Effector memory CD4-positive, alpha-beta T cell (primary cell): ENCODE measurements around the gene LAMA3.

Experiments
- DNase-seq, 3 donors: peaks; one replicate each; pipeline ENCODE4 v3.0.0-alpha.2; 2020
- H3K27ac ChIP-seq: 2 replicates; pipeline ENCODE4 v1.7.0; 2013; ENCODE audit warnings: mild to moderate bottlenecking, low read length, moderate library complexity; ENCODE audit not compliant: insufficient read depth, poor library complexity, severe bottlenecking
- H3K27me3 ChIP-seq: replicated peaks from 2 replicates; pipeline ENCODE4 v1.7.0; 2013; ENCODE audit warnings: mild to moderate bottlenecking, low read length; ENCODE audit not compliant: insufficient read depth, control insufficient read depth, poor library complexity, severe bottlenecking
- H3K36me3 ChIP-seq: 2 replicates; pipeline ENCODE4 v1.7.0; 2013; ENCODE audit warnings: mild to moderate bottlenecking, low read length, moderate library complexity; ENCODE audit not compliant: control insufficient read depth, insufficient read depth
- H3K4me1 ChIP-seq: 2 replicates; pipeline ENCODE4 v1.7.0; 2013; ENCODE audit warnings: low read length, mild to moderate bottlenecking; ENCODE audit not compliant: control insufficient read depth, insufficient read depth, poor library complexity, severe bottlenecking
- H3K4me3 ChIP-seq: 2 replicates; pipeline ENCODE4 v1.7.0; 2013; ENCODE audit warnings: low read length, low read depth, mild to moderate bottlenecking; ENCODE audit not compliant: insufficient read depth, poor library complexity, severe bottlenecking
- H3K9me3 ChIP-seq: 2 replicates; pipeline ENCODE4 v1.7.0; 2013; ENCODE audit warnings: mild to moderate bottlenecking, low read length, moderate library complexity; ENCODE audit not compliant: control insufficient read depth

LAMA3 gene

DNA sequence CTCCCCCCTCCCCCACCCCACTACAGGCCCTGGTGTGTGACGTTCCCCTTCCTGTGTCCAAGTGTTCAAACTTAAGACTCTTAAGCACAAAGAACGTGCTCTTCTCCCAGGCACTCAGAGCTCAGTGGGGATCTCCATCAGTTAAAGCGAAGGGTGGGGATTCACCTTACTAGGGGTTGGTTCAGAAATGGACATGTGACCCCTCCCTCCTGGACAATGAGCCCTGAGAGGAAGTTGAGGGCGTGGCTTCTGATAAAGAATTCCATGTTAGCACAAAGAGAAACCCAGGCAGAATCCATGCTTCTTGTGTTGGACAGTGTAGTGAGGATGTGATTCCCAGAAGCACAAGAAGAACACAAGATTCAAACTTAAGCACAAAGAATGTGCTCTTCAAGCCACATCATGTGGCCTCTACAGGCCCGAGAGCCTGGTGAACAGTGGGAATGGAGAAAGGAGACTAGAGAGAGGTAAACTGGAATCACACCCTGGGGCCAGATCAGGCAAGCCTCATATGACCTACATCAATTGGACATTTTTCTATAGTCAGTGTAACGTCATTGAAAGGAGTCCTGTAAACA is 247.2 kb downstream of the LAMA3 start:
- H3K36me3 ChIP-seq: no peaks in the 10 kb centered on the region
- H3K27me3 ChIP-seq: no peaks in the 10 kb centered on the region
- H3K27ac ChIP-seq: no peak overlapping the region
- no peak overlapping the region for H3K4me3 ChIP-seq
- no peak for DNase-seq
- peaks cover 25% of the 10 kb centered on the region for H3K4me1 ChIP-seq
- no peaks in the 10 kb centered on the region for H3K9me3 ChIP-seq

DNA sequence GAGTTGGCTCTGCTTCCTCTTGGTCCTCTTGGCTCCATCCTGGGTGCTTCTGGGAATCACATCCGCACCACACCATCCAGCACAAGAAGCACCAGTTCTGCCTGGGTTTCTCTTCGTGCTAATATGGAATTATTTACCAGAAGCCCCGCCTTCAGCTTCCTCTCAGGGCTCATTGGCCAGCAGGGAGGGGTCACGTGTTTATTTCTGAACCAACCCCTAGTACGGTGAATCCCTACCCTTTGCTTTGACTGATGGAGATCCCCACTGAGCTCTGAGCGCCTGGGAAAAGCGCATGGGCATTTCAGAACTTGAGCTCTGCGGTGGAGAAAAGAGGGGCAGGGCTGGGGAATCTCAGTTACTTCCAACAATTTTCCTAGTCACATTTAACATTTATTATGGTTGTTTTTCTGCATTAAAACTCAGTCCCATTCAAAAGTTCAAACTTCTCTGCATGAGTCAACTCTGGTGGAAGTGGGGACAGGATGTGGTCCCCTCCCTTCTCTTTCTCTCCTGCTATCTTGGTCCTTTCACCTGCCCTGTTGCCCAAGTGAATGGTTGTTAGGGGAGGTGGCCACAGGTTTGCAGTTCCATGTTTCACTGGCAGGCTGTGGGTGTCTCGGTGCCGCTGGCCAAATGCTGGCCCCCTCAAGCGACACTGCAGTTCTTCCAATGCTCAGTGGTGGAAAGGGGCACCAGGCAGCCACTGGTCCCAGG is 248.9 kb downstream of the LAMA3 start:
- Histone ChIP-seq H3K36me3 (no peaks in the 10 kb centered on the region), H3K4me3 (no peak overlapping the region), H3K4me1 (peaks cover 25% of the 10 kb centered on the region)

DNA sequence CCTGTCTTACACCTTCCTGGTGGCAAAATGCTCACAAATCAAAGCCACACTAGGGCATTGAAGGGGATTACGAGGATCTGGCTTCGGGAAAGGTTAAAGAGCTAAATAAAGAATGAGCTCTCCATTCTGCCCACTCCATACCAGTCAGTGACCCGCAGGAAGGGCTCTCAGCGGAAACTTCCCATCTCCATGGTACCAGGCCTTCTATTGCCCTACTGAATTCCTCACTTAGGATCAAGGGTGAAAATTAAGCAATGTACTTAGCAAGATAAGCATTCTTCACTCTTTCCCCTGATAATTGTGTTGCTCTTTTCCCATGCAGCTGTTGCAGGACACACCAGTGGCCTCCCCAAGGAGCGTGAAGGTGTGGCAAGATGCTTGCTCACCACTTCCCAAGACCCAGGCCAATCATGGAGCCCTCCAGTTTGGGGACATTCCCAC is 249.7 kb downstream of the LAMA3 start:
- H3K27ac ChIP-seq: no peak overlapping the region
- peaks cover 25% of the 10 kb centered on the region for H3K4me1 ChIP-seq
- H3K27me3 ChIP-seq: no peaks in the 10 kb centered on the region
- no peak for DNase-seq
- no peaks in the 10 kb centered on the region for H3K36me3 ChIP-seq
- no peak overlapping the region for H3K4me3 ChIP-seq
- no peaks in the 10 kb centered on the region for H3K9me3 ChIP-seq

More for the DNA sequence above, 248.9 kb downstream of the LAMA3 start:
- no peak overlapping the region for H3K27ac ChIP-seq
- H3K27me3 ChIP-seq: no peaks in the 10 kb centered on the region
- DNase-seq: no peak
- H3K9me3 ChIP-seq: no peaks in the 10 kb centered on the region

DNA sequence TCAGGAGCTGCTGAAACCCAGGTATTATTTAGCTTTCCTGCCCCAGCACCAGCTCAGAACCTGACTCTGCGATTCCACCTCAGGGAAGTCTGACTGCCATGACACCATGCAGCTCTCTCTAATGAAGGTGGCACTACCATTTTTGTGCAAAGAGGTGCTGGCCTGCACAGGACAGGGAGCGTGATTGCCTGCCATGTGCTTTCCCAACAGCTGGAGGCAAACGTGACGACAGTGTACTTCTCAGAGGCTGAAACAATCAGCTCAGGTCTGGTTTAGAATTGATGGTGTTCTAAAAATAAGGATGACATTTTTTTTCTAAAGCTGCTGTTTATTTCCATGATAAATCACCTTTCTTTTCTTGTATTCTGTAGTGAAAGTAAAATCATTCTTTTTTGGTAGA is 250.1 kb downstream of the LAMA3 start:
- Histone ChIP-seq H3K27ac (no peak overlapping the region), H3K9me3 (no peaks in the 10 kb centered on the region), H3K36me3 (no peaks in the 10 kb centered on the region), H3K4me1 (peaks cover 25% of the 10 kb centered on the region), H3K4me3 (no peak overlapping the region), H3K27me3 (no peaks in the 10 kb centered on the region)
- DNase-seq: no peak

DNA sequence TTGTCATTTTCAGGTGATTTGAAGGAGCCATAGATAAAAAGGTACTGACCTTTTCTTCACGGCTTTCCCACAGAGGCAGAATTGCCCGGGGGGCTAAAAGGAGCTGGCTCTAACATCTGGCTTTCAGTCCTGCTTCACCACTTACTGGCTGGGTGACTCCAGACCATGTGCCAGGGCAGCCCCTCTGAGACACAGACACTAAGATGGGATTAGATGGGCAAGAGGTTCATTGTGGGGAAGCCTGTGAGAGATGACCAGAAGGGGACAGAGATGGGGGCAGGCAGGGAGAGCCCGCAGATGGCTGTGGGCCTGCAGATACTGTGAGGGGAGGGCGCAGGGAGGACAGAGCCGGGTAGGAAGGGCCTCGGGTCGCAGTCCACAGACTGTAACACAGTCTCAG is 250.6 kb downstream of the LAMA3 start:
- H3K27me3 ChIP-seq: no peaks in the 10 kb centered on the region
- no peaks in the 10 kb centered on the region for H3K36me3 ChIP-seq
- no peak overlapping the region for H3K27ac ChIP-seq
- H3K4me3 ChIP-seq: no peak overlapping the region
- no peak for DNase-seq
- H3K4me1 ChIP-seq: peaks cover 25% of the 10 kb centered on the region
- no peaks in the 10 kb centered on the region for H3K9me3 ChIP-seq

DNA sequence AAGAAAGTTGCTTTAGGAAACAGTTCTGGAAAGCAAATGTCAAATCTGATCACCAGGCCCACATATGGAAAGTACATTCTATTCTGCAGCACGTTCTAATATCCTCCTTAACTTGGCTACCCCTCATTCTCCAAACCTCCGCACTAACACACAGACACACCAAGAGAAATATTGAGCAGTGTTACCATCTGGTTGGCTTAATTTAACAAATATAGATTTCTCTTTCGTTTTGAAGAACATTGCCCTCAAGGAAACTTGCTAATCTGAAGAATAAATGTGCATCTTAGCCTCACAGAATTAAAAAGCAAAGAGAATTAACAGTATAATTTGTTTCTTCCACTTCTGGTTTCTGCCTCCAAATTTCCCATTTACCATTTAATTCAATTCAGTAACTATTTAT is 252.5 kb downstream of the LAMA3 start:
- no peaks in the 10 kb centered on the region for H3K36me3 ChIP-seq
- no peak for DNase-seq
- H3K4me3 ChIP-seq: no peak overlapping the region
- no peaks in the 10 kb centered on the region for H3K27me3 ChIP-seq
- H3K4me1 ChIP-seq: peaks cover 13% of the 10 kb centered on the region
- H3K27ac ChIP-seq: no peak overlapping the region
- no peaks in the 10 kb centered on the region for H3K9me3 ChIP-seq

DNA sequence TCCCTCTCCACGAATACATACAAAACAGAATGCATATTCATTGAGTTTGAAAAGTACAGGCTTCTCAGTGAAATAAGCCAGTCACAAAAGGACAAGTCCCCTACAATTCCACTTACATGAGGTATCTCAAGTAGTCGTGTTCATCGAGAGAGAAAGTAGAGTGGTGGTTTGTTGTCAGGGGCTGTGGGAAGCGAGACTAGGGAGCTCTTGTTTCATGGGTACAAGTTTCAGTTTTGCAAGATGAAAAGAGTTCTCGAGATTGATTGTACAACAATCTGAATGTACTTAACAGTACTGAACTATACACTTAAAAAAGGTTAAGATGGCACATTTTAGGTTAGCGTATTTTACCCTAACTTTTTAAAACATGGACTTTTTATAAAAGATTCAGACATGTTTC is 253.9 kb downstream of the LAMA3 start:
- no peaks in the 10 kb centered on the region for H3K27me3 ChIP-seq
- no peaks in the 10 kb centered on the region for H3K36me3 ChIP-seq
- H3K9me3 ChIP-seq: no peaks in the 10 kb centered on the region
- peaks cover 8% of the 10 kb centered on the region for H3K4me1 ChIP-seq
- H3K4me3 ChIP-seq: peak overlapping the region; percentile 5
- H3K27ac ChIP-seq: no peak overlapping the region
- no peak for DNase-seq

DNA sequence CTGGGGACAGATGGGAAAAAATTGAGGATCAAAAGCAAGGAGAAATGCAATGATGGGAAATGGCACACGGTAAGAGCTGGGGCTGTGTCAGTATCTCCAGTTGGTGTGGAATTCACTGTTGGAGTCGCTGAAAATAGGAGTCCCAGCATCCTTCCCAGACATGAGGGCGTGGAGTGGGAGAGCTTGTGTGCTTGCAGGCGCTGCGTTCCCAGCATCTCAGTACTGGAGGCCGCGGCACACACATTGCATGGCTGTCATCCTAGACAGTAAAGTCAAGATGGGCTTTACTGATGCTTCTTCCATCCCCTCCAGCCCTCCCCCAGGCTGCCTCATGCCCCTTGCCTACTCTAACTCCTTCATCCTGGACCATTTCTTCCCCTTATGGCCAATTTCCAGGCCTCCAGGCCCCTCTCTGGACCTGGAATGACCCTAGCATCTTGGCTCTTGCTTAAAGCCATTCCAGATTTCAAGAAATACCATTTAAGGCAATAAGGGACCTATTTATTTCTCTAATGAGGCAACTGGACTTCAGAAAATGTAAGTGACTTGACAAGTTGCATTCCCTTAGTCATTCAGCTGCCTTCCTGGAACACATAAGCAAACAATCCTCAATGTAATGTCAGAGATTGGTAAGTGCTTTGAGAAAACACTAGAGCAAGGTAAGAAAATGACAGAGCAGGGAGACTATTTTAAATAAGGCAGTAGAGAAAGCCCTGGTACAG is 254.8 kb downstream of the LAMA3 start:
- Histone ChIP-seq H3K9me3 (no peaks in the 10 kb centered on the region), H3K36me3 (no peaks in the 10 kb centered on the region), H3K27ac (no peak overlapping the region), H3K4me1 (no peaks in the 10 kb centered on the region), H3K4me3 (no peak overlapping the region), H3K27me3 (no peaks in the 10 kb centered on the region)
- no peak for DNase-seq

DNA sequence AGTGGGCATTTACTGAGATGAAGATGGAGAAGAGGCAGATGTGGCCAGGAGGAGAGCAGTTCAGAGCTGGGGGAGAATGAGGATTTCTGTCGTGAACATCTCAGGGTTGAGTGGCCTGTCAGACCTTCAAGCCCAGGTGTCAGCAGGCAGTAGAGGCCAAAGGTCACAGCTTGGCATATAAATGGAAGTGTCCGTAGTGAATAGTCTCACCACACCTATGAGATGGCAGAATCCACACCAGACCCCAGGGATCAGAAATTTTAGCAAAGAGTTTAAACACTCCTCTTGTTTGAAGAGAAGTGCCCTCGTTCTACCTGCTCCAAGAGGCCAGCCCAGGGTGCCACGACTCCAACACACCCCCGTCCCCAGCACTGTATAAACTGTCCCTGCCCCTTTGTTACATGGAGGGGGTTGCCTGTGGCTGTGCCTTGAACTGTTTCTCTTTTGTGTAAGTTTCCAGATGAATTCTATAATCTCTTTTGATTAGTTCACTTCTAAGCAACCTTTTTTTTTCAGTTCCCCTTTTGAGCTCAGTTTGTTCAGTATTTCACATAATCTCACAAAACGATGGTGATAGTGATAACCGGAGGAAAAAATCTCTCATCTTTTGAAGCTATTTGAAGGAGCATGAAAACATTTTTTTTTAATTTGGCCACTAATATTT is 256.3 kb downstream of the LAMA3 start:
- H3K27ac ChIP-seq: no peak overlapping the region

DNA sequence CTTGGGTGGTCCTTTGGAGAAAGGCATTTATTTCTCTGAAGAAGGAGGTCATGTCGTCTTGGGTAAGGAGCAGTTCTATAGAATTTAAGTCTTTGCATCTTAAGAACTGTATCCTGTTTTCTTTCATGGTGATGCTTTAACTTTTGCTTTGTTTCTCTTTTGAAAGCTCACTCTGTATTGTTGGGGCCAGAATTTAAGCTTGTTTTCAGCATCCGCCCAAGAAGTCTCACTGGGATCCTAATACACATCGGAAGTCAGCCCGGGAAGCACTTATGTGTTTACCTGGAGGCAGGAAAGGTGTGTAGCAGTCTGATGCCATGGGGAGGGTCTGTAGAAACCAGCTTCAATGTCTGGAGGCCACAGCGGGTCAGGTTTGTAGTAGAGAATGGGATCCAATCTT is 260.6 kb downstream of the LAMA3 start:
- H3K4me1 ChIP-seq: no peaks in the 10 kb centered on the region
- no peak overlapping the region for H3K4me3 ChIP-seq
- no peaks in the 10 kb centered on the region for H3K27me3 ChIP-seq
- no peak for DNase-seq
- no peaks in the 10 kb centered on the region for H3K9me3 ChIP-seq
- H3K27ac ChIP-seq: no peak overlapping the region
- H3K36me3 ChIP-seq: no peaks in the 10 kb centered on the region

More for the DNA sequence above, 256.3 kb downstream of the LAMA3 start:
- Histone ChIP-seq H3K9me3 (no peaks in the 10 kb centered on the region), H3K4me3 (no peak overlapping the region), H3K36me3 (no peaks in the 10 kb centered on the region), H3K4me1 (no peaks in the 10 kb centered on the region), H3K27me3 (no peaks in the 10 kb centered on the region)
- no peak for DNase-seq
